Neural progenitor cell (in vitro differentiated cells): ENCODE results near the gene JADE1.

Experiments used
- EZH2 ChIP-seq: fragments of 200-600 bp; sonication (generic); IDR thresholded peaks from 2 replicates; pipeline ENCODE4 v1.6.1; 2017; ENCODE audit warnings: antibody characterized with exemption, mild to moderate bottlenecking, moderate library complexity
- EZH2phosphoT487 ChIP-seq: fragments of 200-600 bp; sonication (generic); IDR thresholded peaks from 2 replicates; pipeline ENCODE4 v1.6.1; 2017; ENCODE audit warnings: antibody characterized with exemption
- TF ChIP-seq, protein P1 (sequence below): fragments of 200-600 bp; sonication (generic); IDR thresholded peaks from 2 replicates; pipeline ENCODE4 v1.5.1; 2017; ENCODE audit warnings: antibody characterized with exemption, mild to moderate bottlenecking

DNA sequence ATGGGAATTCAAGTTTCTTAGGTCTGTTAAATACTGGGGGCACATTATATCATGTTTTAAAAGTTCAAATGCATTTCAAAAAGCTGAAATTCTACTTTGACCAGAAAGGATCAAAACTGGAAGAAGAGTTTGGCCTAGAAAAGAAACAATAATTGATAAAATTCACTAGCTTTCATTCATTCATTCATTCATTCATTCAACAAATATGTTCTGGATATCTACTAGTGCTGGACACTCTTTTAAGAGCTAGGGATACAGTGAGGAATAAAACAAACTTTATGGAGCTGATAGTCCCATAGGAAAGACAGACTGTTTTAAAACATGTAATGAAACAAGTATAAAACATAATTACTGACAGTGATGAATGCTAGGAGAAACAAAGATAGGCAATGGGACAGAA, 106.0 kb downstream of the JADE1 start:
- TF ChIP-seq, protein P1, sequence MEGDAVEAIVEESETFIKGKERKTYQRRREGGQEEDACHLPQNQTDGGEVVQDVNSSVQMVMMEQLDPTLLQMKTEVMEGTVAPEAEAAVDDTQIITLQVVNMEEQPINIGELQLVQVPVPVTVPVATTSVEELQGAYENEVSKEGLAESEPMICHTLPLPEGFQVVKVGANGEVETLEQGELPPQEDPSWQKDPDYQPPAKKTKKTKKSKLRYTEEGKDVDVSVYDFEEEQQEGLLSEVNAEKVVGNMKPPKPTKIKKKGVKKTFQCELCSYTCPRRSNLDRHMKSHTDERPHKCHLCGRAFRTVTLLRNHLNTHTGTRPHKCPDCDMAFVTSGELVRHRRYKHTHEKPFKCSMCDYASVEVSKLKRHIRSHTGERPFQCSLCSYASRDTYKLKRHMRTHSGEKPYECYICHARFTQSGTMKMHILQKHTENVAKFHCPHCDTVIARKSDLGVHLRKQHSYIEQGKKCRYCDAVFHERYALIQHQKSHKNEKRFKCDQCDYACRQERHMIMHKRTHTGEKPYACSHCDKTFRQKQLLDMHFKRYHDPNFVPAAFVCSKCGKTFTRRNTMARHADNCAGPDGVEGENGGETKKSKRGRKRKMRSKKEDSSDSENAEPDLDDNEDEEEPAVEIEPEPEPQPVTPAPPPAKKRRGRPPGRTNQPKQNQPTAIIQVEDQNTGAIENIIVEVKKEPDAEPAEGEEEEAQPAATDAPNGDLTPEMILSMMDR, result no peak
- TF ChIP-seq EZH2 (no peak), EZH2phosphoT487 (no peak)
